Ureter (tissue), 1 donor: ENCODE results near the gene DIPK1C. TPM values are rescaled to one million over a fixed set of nuclear protein-coding genes. Genes with fewer than 3 reads are reported as not detected.
A peak's percentile ranks its signal among the peaks of the same experiment; 100 is the strongest.

Experiments
- DNase-seq: peaks from one replicate; pipeline ENCODE4 v3.0.0-alpha.2; 2020; ENCODE audit warnings: low spot score
- total RNA-seq: library from RNA; stranded (reverse); gene quantifications from one replicate; pipeline ENCODE4 v1.2.4, GENCODE V29; 2023
- donor health status: DM: yes; HTN: yes; CAD: no.

Gene DIPK1C
- total RNA-seq, 1 donor from 2014 or later, result not detected

DNA sequence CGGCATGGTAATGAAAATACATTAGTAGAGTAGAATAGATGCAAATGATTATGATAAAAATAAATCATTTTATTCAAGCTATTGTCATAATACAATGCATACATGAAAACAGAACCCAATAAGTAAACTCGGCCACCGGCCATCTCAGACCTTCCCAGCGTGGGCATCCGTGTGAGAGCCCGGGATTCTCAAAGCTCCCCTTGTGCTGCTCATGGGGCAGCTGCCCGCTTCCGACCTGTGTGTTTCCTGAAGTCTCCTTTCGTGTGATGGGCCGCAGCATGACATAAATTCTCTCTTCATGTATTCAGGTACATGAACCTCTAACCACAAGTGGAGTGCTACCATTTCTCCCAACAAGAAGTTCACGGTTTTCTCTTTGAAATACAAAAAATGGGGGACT, 25.6 kb upstream of the DIPK1C start:
- peak; percentile 29 for DNase-seq

DNA sequence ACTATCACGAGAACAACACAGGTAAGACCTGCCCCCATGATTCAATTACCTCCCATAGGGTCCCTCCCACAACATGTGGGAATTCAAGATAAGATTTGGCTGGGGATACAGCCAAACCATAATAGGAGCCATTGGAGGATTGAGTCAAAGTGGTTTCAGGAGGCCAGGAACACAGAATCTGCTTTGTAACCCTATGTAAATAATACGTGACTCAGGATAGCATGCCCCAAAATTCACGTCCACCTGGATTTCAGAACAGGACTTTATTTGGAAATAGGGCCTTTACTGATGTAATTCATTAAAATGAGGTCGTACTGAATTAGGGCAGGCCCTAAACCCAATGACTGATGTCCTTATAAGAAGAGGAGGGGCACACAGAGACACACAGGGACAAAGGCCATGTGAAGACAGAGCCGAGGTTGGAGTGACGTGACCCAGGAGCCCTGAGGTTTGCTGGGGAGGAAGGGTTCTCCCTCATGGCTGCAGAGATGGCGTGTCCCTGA, 23.1 kb upstream of the DIPK1C start:
- DNase-seq, result peak; percentile 20

DNA sequence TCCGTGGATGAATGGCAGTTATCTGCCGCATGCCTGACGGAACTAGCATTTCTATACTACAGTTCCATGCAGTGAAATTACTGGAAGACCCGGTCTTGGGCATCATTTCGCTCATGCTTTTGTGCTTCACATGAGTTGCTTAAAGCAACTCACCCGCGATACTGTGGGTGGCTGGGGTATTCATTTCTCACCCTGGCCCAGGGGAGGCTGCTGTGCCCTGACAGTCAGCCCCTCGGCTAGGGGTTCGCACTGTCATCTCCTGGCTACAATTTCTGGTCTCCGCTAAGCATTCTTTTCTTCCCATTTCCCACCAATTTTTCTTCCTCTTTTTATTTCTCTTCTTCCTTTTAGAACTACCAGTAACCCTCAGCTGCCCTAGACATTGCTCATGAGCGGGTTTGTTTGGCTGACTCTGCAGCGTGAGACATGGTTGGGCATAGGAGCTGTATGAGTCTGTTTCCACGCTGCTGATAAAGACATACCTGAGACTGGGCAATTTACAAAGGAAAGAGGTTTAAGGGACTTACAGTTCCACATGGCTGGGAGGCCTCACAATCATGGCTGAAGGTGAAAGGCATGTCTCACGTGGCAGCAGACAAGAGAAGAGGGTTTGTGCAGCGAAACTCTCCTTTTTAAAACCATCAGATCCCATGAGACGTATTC, 22.5 kb upstream of the DIPK1C start:
- DNase-seq, result peak; percentile 13

DNA sequence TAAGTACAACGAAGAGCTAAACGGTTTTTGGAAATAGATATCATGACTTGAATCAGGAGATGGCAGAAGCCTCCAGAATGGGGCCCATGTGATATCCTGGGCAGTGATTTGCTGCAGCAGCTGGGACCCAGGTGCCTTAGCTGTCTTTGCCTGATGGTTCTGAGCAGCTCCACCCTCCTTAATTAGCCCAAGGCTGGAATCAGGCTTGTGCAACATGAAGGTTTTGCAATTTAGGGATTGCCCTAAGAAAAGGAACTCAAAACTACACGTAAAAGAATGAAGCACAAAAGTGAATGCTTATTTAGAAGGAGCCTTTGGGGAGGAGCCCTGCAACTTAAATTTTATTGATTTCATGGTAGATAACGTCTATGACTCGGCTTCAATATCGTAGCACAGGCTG, 21.8 kb upstream of the DIPK1C start:
- DNase-seq, result peak; percentile 14

DNA sequence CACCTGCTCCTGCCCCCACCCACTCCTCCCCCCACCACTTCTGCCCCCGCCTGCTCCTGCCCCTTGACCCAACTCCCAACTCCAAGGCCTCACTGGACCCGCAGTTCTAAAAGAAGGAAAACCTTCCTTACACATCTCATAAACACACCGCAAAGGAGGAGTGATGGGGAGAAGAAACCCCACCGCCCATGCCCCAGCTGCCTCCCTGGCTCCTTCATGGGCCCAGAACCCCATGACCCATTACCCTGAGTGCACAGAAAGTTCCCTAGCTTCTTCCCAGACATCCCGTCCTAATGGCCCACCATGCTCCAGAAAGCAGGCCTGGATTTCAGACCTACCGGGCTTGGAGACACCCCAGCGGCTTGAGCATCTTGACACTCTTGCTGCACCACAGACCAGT, 21.2 kb upstream of the DIPK1C start:
- DNase-seq, result peak; percentile 14

DNA sequence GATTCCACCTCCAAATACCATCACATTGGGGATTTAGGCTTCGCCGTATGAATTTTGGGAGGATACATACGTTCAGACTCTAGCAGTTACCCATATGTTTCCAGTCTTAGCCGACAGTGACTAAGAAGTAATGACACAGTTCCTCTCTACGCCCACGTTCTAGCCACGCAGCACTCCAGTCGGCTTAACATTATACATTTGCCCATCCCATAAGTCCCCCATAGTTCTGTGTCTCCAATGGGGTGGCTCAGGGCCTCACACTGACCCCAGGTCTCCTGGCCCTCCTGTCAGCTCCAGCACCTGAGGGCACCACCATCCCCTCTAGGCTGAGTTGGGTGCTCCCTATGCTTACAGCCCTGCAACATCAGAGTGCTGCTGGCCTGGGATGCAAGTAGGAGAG, 20.7 kb upstream of the DIPK1C start:
- DNase-seq, result peak; percentile 17

DNA sequence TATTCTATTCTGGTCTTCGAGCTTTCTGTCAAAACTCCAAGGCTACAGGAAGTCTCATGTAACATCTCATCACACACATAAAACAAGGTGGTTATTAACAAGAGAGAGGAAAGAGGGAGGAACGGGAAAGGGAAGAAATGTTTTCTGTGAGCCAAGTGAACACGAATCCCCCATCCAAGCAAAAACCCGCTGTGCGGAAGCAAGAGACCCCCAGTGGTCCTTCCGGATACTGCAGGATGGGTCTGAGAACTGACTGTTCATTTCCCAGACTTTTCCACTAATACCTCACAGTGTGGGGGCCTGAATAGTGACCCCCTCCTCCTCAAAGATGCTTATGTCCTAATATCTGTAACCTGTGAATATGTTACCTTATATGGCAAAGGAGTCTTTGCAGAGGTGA, 19.0 kb upstream of the DIPK1C start:
- DNase-seq, result peak; percentile 35

DNA sequence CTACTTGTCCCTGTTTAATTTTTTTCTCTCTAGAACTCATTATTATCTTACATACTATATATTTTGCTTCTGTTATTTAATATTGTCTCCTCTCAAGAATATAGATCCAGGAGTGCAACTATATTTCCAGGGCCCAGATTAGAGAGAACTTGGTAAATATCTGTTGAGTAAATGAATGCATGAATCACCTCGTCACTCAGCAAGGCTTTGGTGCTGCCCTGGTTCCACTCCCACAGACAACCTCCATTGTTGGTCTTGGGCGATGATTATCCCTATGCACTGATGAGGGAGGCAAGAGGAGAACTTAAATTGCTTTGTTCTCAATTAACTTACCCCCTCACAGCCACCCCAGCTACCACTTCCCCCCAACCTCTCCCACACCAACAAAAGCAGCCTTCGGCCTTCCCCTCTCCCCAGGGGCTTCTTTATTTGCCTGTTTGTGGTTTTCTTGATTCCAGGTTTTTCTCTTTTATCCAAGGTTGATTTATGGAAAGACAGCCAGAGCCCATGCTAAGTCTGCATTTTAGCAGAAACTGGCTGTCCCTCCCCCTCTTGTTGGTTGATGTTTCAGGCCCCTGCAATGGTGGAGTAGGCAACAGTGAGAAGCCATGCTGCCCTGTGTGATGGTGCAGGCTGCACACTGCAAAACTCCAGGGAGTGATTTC, 17.0 kb upstream of the DIPK1C start:
- DNase-seq, result peak; percentile 14

DNA sequence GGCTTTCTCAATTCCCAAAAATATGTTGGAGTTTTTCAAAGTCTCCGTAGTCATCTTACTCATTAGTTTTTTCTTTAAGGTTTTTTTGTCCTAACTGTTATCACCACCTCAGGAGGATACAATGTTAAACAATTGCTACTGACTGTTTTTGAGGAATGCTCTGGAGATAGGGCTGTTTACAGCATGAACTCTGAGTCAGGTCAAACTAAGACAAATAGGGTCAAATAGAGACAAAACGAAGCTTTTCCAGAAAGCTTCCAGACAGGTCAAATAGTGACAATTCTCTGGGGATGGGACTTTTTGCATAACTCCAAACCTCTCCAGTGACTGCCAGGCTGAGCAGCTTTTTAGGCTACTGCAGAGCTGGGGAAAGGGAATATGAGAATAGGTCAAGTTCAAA, 15.2 kb upstream of the DIPK1C start:
- DNase-seq, result no peak

DNA sequence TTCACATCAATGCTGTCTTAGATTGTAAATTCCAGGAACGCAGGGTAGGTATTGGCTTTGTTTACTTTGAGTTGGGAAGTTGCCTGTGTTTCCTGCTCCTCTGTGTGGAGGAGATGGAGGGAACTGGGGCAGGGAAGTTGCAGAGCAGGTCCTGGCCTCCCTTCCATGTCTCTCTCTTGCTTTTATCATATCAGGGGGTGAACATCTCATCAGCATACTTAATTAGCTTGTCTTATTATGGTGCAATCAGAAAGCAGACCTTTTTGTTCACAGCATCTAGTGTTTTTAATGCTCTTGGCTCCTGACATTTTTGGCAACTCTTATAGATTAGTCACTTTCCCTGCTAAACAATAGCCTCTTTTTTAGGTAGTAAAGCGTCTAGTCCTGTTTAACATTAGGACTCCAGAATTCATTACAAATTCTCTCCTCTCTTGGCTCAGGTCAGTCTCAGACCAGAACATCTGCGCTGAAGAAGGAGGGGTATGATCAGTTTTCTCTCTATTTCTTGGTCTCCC, 11.5 kb upstream of the DIPK1C start:
- peak; percentile 29 for DNase-seq

DNA sequence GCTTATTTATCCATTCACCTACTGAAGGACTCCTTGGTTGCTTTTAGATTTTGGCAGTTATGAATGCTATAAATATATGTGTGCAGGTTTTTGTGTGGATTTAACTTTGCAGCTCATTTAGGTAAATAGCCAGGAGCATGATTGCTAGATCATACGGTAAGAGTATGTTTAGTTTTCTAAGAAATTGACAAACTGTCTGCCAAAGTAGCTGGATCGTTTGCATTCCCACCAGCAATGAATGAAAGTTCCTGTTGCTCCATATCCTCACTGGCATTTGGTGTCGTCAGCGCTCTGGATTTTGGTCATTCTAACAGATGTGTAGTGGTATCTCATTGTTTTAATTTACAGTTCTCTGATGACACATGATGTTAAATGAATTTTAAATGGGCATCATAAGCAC, 8.7 kb upstream of the DIPK1C start:
- DNase-seq, result no peak

DNA sequence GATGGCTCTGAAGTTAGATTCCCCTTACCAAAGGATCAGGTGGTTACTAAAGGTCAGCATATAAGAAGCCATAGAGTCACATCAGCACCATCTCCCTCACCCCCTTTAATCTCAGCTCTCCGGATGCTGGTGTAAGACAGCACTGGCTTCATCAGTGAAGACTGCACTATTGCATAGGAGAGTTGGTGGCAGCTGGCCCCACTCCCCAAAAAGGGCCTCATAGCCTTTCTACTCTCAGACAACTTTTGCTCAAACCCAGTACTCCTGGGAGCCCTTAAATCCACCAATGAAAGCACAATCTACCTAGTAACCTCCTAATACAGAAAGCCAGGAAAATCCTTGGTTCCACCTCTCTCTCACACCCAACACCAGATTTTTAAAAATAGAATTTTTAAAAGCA, 6.9 kb upstream of the DIPK1C start:
- no peak for DNase-seq

DNA sequence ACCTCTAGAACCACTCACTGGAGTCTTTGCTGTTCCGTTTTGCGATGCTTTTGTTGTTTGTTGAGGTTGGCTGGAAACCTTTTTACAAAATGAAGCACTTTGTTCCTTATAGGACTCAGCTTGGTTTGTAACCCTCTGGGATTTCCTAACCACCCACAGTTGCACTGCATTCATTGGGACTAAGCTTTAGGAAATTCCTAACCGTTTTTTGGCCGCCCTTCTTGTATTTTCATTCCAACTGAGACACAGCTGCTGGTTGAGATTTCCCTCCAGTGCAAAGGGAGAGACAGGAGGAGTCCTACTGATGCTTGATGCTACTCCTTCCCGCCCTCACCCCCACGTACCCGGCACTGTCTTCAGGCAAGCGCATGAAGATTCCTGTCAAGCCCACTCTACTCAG, 6.1 kb upstream of the DIPK1C start:
- peak; percentile 26 for DNase-seq

DNA sequence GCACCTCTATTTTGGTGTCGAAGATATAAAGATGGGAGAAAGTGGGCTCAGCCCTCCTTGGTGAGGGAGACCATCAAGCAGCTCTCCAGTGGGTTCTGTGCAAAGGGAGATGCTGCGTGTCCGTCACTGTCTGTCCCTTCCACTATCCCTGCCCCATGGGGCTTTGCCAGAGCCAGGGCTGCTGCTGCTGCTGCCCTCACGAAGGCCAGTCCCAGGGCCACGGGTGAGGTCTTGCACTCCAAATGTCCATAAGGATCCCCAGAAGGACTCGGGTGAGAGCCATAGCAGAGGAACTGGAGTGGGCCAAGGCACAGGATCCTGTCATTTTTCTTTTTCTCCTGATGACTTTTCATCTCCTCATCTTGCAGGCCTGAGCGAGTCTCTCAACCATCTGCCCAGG, 3.7 kb upstream of the DIPK1C start:
- DNase-seq, result no peak

DNA sequence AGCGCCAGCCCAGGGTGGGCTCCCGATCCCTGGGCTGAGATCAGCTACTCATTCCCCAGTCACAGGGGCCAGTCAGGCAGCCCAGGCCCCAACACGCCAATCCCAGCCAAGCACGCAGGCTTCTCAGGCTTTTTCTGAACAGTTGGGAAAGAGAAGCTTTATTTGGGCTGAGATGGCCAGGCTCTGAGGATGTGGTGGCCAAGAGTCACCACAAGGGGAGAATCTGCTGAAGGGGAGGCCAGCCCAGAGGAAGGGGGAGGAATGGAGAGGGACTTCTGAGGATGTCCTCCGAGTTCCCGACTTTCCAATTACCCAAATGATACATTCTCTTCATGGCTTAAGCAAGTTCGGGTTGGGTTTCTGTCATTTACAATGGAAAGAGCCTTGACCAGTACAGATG, 2.8 kb upstream of the DIPK1C start:
- DNase-seq, result no peak

DNA sequence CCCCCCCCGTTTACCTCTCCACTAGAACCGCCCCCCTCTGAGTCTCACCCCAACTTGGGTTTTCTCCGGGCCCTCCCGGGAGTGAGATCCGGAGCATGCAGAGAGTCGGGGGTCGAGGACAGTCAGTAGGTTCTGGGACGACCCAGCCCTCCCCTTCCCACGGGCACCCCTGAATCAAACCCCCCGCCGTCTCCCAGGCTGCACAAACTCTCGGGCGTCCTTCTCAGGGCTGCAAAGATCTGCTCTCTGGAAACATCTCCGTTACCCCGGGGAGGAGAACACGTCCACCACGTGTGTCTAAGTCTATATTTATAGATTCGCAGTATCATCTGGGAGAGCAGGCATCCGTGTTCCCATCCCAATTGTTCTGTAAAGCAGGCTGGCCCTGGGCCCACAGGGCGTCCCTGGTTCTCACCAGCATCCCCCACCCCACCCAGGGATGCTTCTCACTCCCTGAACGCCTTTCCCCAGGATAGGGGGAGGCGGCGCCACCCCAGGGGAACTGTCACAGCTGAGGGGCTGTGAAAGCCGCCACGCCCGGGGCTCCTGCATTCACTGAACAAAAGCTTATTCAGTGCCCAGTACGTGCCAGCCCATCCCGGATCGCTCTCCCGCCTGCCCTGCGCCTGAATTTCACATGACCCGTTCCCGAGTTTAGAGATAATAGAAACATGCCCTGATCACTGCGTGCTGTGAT, 765 bp upstream of the DIPK1C start:
- DNase-seq, result peak; percentile 34

DNA sequence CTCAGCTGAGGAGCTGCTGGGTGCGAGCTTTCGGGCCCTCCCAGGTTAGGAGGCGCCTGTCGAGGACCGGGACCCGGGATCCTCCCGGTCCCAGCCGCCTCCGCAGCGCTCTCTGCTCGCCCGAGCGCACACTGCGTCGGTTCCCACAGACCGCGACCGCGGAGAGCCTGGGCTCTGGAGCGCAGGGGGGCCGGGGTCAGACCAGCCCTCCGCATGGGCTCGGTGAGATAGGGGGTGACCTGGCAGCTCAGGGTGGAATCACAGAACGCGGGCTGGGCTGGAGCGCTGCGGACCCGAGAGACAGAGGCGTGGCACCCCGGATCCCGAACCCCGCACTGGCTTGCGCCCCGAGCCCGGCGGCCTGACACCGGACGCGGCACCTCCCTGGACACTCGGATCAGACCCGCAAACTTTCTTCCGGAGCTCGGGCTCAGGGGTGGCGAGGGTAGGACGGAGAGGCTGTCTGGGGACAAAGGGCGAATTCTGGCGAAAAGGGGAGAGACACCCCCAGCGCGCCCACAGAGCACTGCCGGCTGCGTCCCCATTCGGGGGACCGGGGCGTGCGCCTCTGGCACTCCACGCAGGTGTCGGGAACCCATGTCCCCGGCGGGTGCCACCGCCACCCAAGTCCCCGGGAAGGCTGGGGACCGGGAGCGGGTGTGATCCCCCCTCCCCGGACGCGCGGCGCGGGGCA, 612 bp downstream of the DIPK1C start:
- peak; percentile 32 for DNase-seq

DNA sequence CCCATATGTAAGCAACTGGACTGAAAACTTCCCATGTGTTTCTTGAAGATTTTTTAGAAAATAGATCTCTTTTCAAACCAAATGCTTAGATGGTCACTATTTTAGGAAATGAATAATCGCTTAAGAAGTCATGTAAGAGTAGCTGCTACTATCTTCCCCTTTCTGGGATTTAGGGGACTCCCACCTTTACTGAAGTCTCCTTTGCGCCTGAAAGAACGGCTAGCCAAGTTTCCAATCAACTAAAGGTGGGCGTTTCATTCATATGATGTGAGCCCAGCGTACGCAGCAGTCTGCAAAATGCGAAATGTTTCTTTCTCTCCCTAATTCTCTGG, 1.1 kb downstream of the DIPK1C start:
- DNase-seq, result no peak

DNA sequence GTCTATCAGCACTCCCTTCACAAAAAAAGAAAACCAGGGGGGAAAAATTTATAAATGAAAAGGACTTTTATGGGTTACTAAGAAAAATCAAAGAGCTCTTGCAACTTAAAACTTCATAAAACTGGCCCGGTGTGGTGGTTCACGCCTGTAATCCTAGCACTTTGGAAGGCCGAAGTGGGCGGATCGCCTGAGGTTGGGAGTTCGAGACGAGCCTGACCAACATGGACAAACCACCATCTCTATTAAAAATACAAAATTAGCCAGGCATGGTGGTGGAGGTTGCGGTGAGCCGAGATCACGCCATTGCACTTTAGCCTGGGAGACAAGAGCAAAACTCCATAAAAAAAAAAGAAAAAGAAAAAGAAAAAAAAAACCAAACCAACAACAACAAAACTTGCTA, 1.7 kb downstream of the DIPK1C start:
- no peak for DNase-seq

DNA sequence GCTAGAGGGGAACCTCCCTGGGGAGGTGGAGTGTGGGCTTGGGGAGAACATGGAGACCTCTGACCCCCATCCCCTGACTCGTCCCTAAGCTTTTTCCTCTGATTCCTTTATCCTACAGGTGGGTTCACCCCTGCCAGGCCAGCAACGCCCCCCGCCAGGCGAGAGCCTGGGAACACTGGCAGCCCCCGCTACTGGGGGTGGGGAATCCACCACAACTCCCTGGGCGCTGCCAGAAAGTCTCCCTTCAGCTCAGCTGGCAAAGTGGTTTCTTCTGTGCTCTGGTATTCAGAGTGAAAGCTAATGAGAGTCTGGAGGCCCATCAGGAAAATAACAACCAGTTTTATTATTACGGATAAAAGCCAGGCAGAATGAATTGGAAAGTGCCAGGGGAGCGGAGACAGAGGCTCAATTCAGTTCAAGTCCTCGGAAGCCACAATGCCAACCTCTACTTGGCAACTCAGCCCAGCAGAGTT, 2.8 kb downstream of the DIPK1C start:
- peak; percentile 19 for DNase-seq

DNA sequence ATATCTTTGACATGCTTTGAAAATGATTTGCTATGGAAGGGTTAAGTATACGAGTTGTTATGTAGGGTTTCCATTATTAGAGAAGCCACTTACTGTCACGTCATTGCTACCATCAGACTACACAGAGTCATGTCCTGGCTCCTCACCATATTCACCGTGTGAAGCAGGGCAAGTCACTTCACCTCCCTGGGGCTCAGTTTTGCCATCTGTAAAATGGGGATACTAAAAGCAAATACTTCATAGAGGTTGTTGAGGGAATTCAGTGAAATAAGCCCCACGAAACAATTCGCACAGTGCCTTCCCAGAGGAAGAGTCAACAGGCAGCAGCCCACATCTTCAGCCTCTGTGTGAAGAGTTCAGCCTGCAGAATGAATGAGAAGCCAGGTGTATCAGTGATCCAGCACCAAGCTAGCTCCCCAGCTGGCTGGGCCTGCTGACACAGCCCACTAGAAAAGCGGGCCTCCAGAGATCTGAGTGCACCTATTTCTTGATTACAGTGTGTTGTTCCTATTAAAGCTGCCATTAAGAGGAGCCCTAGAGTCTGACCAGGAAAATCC, 3.4 kb downstream of the DIPK1C start:
- DNase-seq, result peak; percentile 15
